Chondrocyte (in vitro differentiated cells): ENCODE results near the gene PNN. TPM values are rescaled to one million over a fixed set of nuclear protein-coding genes. Genes with fewer than 3 reads are reported as not detected.
"Not testable (repeated sequence)": the region's sequence is repeated elsewhere in the genome, so short reads cannot be mapped to it uniquely, and the experiment has no call there.

ENCODE experiments used
- DNase-seq: peaks from one replicate; pipeline ENCODE4 v3.0.0; 2021; ENCODE audit warnings: mixed read lengths, low spot score
- H3K27ac Mint-ChIP-seq: one replicate; pipeline ENCODE4 v1.8.0; 2021; ENCODE audit warnings: mild to moderate bottlenecking, moderate library complexity, mixed read lengths; ENCODE audit not compliant: unreplicated experiment
- H3K27me3 Mint-ChIP-seq: 2 replicates; pipeline ENCODE4 v1.8.0; 2021; ENCODE audit warnings: low read depth, mixed read lengths
- H3K36me3 Mint-ChIP-seq: 2 replicates; pipeline ENCODE4 v1.8.0; 2021; ENCODE audit warnings: low read depth, mixed read lengths
- H3K4me1 Mint-ChIP-seq: 2 replicates; pipeline ENCODE4 v1.8.0; 2021; ENCODE audit warnings: low read depth, mild to moderate bottlenecking, mixed read lengths
- H3K4me3 Mint-ChIP-seq: one replicate; pipeline ENCODE4 v1.8.0; 2021; ENCODE audit warnings: mild to moderate bottlenecking, moderate library complexity, mixed read lengths; ENCODE audit not compliant: unreplicated experiment
- H3K9me3 Mint-ChIP-seq: 2 replicates; pipeline ENCODE4 v1.8.0; 2021; ENCODE audit warnings: low read depth, mixed read lengths
- total RNA-seq: library from RNA; stranded (reverse); gene quantifications from 3 replicates; pipeline ENCODE4 v1.2.1, GENCODE V29; 2021
- TF ChIP-seq, protein P1 (sequence below): fragments of 200-600 bp; sonication (generic); IDR thresholded peaks from 2 replicates; pipeline ENCODE4 v1.5.0; 2021; ENCODE audit warnings: antibody characterized with exemption, mild to moderate bottlenecking, moderate library complexity

PNN gene
- total RNA-seq, 1 donor from 2014 or later, result 45.3 TPM

DNA sequence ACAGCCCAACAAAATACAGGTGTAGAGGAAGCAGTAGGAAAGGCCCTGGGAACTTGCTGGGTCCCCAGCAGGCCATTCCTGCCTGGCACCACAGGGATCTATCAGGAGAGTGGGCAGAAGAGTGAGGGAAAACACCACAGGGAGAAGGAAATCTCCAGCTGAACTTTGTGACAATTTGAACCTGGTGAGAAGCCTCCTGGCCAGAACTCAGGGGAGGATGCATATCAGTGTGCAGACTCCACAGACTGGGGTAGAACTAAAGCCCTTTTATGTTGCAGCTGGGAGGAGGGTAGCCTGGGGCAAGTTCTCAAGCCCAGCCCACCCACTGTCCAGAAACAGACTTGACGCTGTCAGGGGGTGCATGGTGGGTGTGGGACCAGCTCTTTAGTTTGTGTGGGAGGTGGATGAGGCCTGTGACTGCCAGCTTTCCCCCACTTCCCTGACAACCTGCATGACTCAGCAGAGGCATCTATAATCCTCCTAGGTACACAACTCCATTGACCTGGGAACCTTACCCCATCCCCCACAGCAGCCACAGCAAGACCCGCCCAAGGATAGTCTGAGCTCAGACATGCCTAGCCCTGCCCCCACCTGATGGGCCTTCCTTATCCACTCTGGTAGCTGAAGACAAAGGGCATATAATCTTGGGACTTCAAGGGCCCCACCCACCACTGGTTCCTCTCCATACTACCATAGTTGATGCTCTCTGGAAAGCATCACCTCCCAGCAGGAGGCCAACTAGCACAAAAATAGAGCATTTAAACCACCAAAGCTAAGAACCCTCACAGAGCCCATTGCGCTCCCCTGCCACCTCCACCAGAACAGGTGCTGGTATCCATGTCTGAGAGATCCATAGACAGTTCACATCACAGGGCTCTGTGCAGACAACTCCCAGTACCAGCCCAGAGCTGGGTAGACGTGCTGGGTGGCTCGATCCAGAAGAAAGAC lies 28.9 kb downstream of the PNN start:
- TF ChIP-seq, protein P1, sequence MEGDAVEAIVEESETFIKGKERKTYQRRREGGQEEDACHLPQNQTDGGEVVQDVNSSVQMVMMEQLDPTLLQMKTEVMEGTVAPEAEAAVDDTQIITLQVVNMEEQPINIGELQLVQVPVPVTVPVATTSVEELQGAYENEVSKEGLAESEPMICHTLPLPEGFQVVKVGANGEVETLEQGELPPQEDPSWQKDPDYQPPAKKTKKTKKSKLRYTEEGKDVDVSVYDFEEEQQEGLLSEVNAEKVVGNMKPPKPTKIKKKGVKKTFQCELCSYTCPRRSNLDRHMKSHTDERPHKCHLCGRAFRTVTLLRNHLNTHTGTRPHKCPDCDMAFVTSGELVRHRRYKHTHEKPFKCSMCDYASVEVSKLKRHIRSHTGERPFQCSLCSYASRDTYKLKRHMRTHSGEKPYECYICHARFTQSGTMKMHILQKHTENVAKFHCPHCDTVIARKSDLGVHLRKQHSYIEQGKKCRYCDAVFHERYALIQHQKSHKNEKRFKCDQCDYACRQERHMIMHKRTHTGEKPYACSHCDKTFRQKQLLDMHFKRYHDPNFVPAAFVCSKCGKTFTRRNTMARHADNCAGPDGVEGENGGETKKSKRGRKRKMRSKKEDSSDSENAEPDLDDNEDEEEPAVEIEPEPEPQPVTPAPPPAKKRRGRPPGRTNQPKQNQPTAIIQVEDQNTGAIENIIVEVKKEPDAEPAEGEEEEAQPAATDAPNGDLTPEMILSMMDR, result no peak
- no peak for DNase-seq
- H3K4me1 Mint-ChIP-seq, result no peaks in the 10 kb centered on the region
- H3K4me3 Mint-ChIP-seq, result no peak overlapping the region
- H3K27ac Mint-ChIP-seq, result no peak overlapping the region
- peaks cover 6% of the 10 kb centered on the region for H3K27me3 Mint-ChIP-seq
- H3K36me3 Mint-ChIP-seq, result peaks cover 3% of the 10 kb centered on the region
- H3K9me3 Mint-ChIP-seq, result peaks cover 4% of the 10 kb centered on the region

DNA sequence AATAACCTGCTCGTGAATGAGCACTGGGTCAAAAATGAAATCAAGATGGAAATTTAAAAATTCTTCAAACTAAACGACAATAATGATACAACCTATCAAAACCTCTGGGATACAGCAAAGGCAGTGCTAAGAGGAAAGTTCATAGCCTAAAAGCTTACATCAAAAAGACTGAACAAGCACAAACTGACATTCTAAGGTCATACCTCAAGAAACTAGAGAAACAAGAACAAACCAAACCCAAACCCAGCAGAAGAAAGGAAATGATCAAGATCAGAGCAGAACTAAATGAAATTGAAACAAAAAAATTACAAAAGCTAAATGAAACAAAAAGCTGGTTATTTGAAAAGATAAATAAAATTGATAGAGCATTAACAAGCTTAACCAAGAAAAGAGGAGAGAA lies 32.4 kb downstream of the PNN start:
- not testable (repeated sequence) for H3K4me3 Mint-ChIP-seq, H3K4me1 Mint-ChIP-seq, DNase-seq, H3K9me3 Mint-ChIP-seq, H3K36me3 Mint-ChIP-seq, H3K27me3 Mint-ChIP-seq, H3K27ac Mint-ChIP-seq

- H3K36me3 Mint-ChIP-seq, result peaks cover 3% of the 10 kb centered on the region
- TF ChIP-seq, protein P1, result no peak
Measured at GRCh38 chr14:39211109-39211741, 36.2 kb downstream of the PNN start.

GRCh38 chr14:39212034-39212433 lies 37.0 kb downstream of the PNN start:
- TF ChIP-seq, protein P1, result no peak
- Mint-ChIP-seq H3K4me1 (no peaks in the 10 kb centered on the region), H3K27me3 (peaks cover 6% of the 10 kb centered on the region), H3K27ac (no peak overlapping the region), H3K36me3 (peaks cover 3% of the 10 kb centered on the region), H3K4me3 (no peak overlapping the region), H3K9me3 (peaks cover 4% of the 10 kb centered on the region)
- DNase-seq, result no peak

More at GRCh38 chr14:39211109-39211741, 36.2 kb downstream of the PNN start:
- Mint-ChIP-seq H3K27me3 (peaks cover 6% of the 10 kb centered on the region), H3K27ac (no peak overlapping the region), H3K4me1 (no peaks in the 10 kb centered on the region), H3K4me3 (no peak overlapping the region), H3K9me3 (peaks cover 4% of the 10 kb centered on the region)
- DNase-seq, result no peak

DNA sequence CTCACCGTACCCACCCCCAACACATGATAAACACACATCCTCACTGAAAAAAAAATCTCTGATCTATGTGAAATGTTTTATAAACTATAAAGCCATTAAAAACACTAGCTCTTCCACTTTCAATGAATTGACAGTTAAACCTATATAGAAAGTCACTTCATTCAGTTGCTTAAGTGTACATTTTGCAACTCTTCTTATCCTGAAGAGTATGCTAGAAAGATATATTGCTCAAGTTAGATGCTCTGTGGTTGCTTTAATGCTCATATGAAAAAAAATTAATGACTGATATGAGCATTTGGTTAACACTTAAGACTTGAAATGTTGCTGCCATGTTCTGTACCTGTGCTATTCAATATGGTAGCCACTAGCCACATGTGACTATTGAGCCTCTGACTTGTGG lies 37.6 kb downstream of the PNN start:
- TF ChIP-seq, protein P1, result no peak
- Mint-ChIP-seq H3K4me3 (no peak overlapping the region), H3K4me1 (no peaks in the 10 kb centered on the region), H3K27ac (no peak overlapping the region), H3K27me3 (peaks cover 3% of the 10 kb centered on the region), H3K9me3 (no peaks in the 10 kb centered on the region), H3K36me3 (no peaks in the 10 kb centered on the region)
- no peak for DNase-seq
